A549 (cell line): ENCODE data around the gene PNMA1. TPM values are rescaled to one million over a fixed set of nuclear protein-coding genes. Genes with fewer than 3 reads are reported as not detected.

ENCODE experiments used
- ATAC-seq, 2 experiments: fragments of 200-7000 bp in 1 of 2; fragments of >200 bp in 1 of 2; cut with Nextera tagmentation in 1 of 2; cut with Tn5 transposase in 1 of 2; 3 replicates each; pipeline versions ENCODE4 v1.8.0 to v1.9.1; 2018 to 2020; ENCODE audit warnings: mild to moderate bottlenecking in 1 of 2, moderate library complexity in 1 of 2
- CTCF ChIA-PET: fragments of 300-600 bp; sonication (Branson Sonifier 250); formaldehyde crosslinking; extraction: SDS; loops from one replicate; lab custom pipeline; 2021; ENCODE audit warnings: antibody characterized with exemption, inconsistent platforms; lab: Yijun Ruan, JAX
- POLR2A ChIA-PET: fragments of 350-600 bp; formaldehyde crosslinking; extraction: SDS; loops from one replicate; lab custom pipeline; 2021; ENCODE audit warnings: antibody characterized with exemption, inconsistent platforms; lab: Yijun Ruan, JAX
- DNase-seq, 2 experiments: peaks; one replicate each; pipeline versions ENCODE4 v3.0.0 to v3.0.0-alpha.2; 2011 to 2016; ENCODE audit warnings: low read depth in 1 of 2, low spot score in 1 of 2
- FAIRE-seq: peaks from 2 replicates; lab custom pipeline; 2011; peaks lifted over from hg19 to GRCh38; lab: Jason Lieb, UNC
- H3K27ac ChIP-seq, 2 experiments: fragments of >200 bp; sonication (Bioruptor Twin); formaldehyde crosslinking; 3 replicates each; pipeline ENCODE4 v1.5.1; 2016 to 2017
- H3K4me1 ChIP-seq: fragments of >200 bp; sonication (Bioruptor Twin); formaldehyde crosslinking; 3 replicates; pipeline ENCODE4 v1.6.1; 2016
- H3K4me2 ChIP-seq: fragments of >200 bp; sonication (Bioruptor Twin); formaldehyde crosslinking; 3 replicates; pipeline ENCODE4 v1.6.1; 2016
- H3K4me3 ChIP-seq: fragments of >200 bp; sonication (Bioruptor Twin); formaldehyde crosslinking; 3 replicates; pipeline ENCODE4 v1.5.1; 2016
- H3K9me3 ChIP-seq: fragments of >200 bp; sonication (Bioruptor Twin); formaldehyde crosslinking; 3 replicates; pipeline ENCODE4 v1.6.1; 2016
- CEBPB ChIP-seq, 2 experiments: fragments of >200 bp in 1 of 2; sonication (Bioruptor Twin) in 1 of 2; formaldehyde crosslinking in 1 of 2; IDR thresholded peaks; 2 replicates each; pipeline ENCODE4 v1.6.1; 2012 to 2016
- EHF ChIP-seq: fragments of 250-450 bp; sonication (Bioruptor Pico); IDR thresholded peaks from 2 replicates; pipeline ENCODE4 v1.5.0; 2020; ENCODE audit warnings: mild to moderate bottlenecking
- FOXS1 ChIP-seq: fragments of 250-450 bp; sonication (Bioruptor Pico); IDR thresholded peaks from 2 replicates; pipeline ENCODE4 v1.5.0; 2020; ENCODE audit warnings: mild to moderate bottlenecking, moderate library complexity
- KDM1A ChIP-seq: fragments of 200-600 bp; sonication (generic); IDR thresholded peaks from 2 replicates; pipeline ENCODE4 v1.6.1; 2016; ENCODE audit warnings: low read depth, mild to moderate bottlenecking
- MAFK ChIP-seq: fragments of 450-650 bp; IDR thresholded peaks from 2 replicates; pipeline ENCODE4 v1.6.1; 2014; ENCODE audit not compliant: partially characterized antibody
- MAZ ChIP-seq: fragments of 150-350 bp; IDR thresholded peaks from 2 replicates; pipeline ENCODE4 v1.6.1; 2014; ENCODE audit warnings: antibody characterized with exemption, low read depth, low read length, borderline replicate concordance
- MYC ChIP-seq: IDR thresholded peaks from 2 replicates; pipeline ENCODE4 v1.6.1; 2012; ENCODE audit warnings: mild to moderate bottlenecking, inconsistent platforms, low read length, improper control_type of control experiment, borderline replicate concordance
- RARB ChIP-seq: fragments of 250-450 bp; sonication (Bioruptor Pico); IDR thresholded peaks from 2 replicates; pipeline ENCODE4 v1.8.0; 2021; ENCODE audit warnings: mild to moderate bottlenecking, moderate library complexity
- REST ChIP-seq: fragments of 200-600 bp; sonication (generic); IDR thresholded peaks from 2 replicates; pipeline ENCODE4 v1.6.1; 2016; ENCODE audit warnings: antibody characterized with exemption, mild to moderate bottlenecking, moderate library complexity
- RFX5 ChIP-seq: fragments of 450-650 bp; IDR thresholded peaks from 2 replicates; pipeline ENCODE4 v1.7.1; 2014; ENCODE audit warnings: antibody characterized with exemption, mild to moderate bottlenecking, moderate library complexity
- SMC3 ChIP-seq: fragments of >200 bp; sonication (Bioruptor Twin); formaldehyde crosslinking; IDR thresholded peaks from 3 replicates; pipeline ENCODE4 v1.6.1; 2018; ENCODE audit warnings: inconsistent platforms
- ZNF302 ChIP-seq: fragments of 250-450 bp; sonication (Bioruptor Pico); IDR thresholded peaks from 2 replicates; pipeline ENCODE4 v1.9.0; 2021; ENCODE audit warnings: inconsistent platforms, mild to moderate bottlenecking, moderate library complexity
- WGBS: methylation state at CpG from one replicate; pipeline ENCODE4 v1.1.6; 2017; ENCODE audit errors: missing lambda C conversion rate; 5-methylcytosine and 5-hydroxymethylcytosine counted together
- polyA plus RNA-seq, 4 experiments: library from polyadenylated mRNA; depleted of rRNA in 3 of 4; stranded (reverse); fragments of >200 nt; fragmentation: RNase III in 1 of 4; extraction: RNeasy Plus Mini Kit Qiagen cat#74134 plus additional on column Dnase treatment in 1 of 4; gene quantifications; 2 replicates in 3 of 4; 3 replicates in 1 of 4; pipeline ENCODE4 v1.2.3, GENCODE V29; 2011 to 2017
- TF ChIP-seq, protein P1 (sequence below): fragments of 450-650 bp; IDR thresholded peaks from 2 replicates; pipeline ENCODE4 v1.6.1; 2014; ENCODE audit warnings: antibody characterized with exemption
- TF ChIP-seq, protein P2 (sequence below): IDR thresholded peaks from 2 replicates; pipeline ENCODE4 v1.6.1; 2012
- TF ChIP-seq, protein P3 (sequence below): fragments of >200 bp; sonication (Bioruptor Twin); formaldehyde crosslinking; IDR thresholded peaks from 3 replicates; pipeline ENCODE4 v1.5.1; 2016

Gene PNMA1
- polyA plus RNA-seq, 2 of the 4 experiments (the other 2 are of a cell fraction) = 21.2 to 47.3 TPM

DNA sequence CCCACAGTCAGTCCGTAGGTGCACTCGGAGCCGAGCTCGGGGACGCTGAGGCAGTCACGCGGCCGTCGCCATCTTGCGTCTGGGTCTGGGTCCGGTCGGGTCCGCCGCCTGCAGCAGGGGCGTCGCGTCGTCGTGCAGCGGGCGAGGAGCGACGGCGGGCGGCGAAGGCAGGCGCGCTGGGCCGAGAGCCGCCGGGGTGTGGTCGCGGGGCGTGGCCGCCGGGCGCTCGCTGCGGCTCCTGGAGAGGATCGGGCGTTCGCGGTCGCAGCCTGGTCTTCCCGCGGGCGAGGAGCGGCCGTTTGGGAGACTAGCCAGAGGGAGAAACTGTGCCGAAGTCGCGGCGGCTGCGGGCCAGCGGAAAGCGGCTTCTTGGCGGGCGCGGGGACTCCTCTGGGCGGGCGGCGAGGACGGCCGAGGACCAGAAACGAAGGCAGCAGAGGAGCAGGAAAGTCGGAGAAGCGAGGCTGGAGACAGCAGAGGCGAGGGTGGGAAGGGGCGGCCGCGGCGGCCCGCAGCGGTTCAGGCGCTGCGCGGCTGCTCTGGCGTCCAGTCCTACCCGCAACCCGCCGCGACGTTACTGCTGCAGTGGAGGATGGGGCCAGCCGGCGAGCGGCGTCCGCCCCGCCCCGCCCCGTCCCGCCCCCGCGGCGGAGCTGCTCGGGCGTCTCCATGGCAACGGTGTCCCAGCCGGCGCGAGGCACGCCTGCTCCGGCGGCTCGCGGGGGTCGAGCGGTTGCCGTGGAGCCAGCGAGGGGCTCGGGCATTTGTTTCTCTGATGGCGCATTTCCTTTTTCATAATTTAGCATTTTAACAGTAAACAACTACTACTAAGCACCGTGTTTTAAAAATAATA lies at the start of gene PNMA1 (continued):
- TF ChIP-seq FOXS1 (CRISPR knock-in tag) (no peak), CEBPB (IDR thresholded peaks at IDR 0.05) (no peak), MYC (no peak), EHF (no peak), RFX5 (no peak), ZNF302 (no peak)
- TF ChIP-seq, protein P1, sequence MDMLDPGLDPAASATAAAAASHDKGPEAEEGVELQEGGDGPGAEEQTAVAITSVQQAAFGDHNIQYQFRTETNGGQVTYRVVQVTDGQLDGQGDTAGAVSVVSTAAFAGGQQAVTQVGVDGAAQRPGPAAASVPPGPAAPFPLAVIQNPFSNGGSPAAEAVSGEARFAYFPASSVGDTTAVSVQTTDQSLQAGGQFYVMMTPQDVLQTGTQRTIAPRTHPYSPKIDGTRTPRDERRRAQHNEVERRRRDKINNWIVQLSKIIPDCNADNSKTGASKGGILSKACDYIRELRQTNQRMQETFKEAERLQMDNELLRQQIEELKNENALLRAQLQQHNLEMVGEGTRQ = no peak; the same call in 1 of the 2 replicates

DNA sequence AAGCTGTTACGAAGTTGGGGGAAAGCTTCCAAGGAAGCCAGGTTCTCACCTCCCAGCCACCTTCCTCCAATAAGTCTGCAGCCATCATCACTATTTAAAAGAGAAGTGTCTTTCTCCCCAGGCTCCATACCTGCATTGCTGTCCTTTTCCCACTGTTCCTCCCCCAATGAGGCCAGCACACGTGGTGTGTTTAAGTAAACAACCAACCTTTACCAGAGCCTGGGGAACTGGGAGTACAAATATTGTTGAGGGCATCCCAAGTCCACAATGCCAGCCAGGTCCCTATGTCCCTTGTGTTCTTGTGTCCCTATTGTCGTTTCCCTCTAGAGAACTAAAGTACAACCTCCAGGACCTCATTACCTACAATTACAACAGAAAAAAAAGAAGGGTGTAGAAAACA lies 49.2 kb upstream of the PNMA1 start:
- WGBS = 10% methylated on average over 3 of the region's 3 CpGs
- CTCF ChIA-PET = interaction anchor here (0.6 to 2.4 kb wide), 4 partner anchors 9 to 171 kb away, joined by 4 to 9 read pairs (median 4); no protein-coding TSS in a partner anchor
- Histone ChIP-seq H3K4me2 (peak overlapping the region; percentile 34), H3K4me3 (no peak overlapping the region), H3K27ac (peak overlapping the region; percentile 88 to 99), H3K9me3 (no peaks in the 10 kb centered on the region), H3K4me1 (peaks cover 55% of the 10 kb centered on the region)
- POLR2A ChIA-PET = interaction anchor here (1.0 kb wide), 1 partner anchor 22 kb away, joined by 3 read pairs; no protein-coding TSS in a partner anchor
- no peak for ATAC-seq
- no peak for DNase-seq
- TF ChIP-seq, protein P2, sequence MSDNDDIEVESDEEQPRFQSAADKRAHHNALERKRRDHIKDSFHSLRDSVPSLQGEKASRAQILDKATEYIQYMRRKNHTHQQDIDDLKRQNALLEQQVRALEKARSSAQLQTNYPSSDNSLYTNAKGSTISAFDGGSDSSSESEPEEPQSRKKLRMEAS = peak; percentile 48; the same call in 1 of the 2 replicates
- no peak for TF ChIP-seq SMC3
- no peak for TF ChIP-seq REST
- TF ChIP-seq RARB (CRISPR knock-in tag) = no peak
- TF ChIP-seq, protein P3, sequence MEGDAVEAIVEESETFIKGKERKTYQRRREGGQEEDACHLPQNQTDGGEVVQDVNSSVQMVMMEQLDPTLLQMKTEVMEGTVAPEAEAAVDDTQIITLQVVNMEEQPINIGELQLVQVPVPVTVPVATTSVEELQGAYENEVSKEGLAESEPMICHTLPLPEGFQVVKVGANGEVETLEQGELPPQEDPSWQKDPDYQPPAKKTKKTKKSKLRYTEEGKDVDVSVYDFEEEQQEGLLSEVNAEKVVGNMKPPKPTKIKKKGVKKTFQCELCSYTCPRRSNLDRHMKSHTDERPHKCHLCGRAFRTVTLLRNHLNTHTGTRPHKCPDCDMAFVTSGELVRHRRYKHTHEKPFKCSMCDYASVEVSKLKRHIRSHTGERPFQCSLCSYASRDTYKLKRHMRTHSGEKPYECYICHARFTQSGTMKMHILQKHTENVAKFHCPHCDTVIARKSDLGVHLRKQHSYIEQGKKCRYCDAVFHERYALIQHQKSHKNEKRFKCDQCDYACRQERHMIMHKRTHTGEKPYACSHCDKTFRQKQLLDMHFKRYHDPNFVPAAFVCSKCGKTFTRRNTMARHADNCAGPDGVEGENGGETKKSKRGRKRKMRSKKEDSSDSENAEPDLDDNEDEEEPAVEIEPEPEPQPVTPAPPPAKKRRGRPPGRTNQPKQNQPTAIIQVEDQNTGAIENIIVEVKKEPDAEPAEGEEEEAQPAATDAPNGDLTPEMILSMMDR = no peak
- TF ChIP-seq, protein P1 = peak; percentile 53; the same call in 1 of the 2 replicates
- TF ChIP-seq KDM1A = no peak
- FAIRE-seq = no peak

DNA sequence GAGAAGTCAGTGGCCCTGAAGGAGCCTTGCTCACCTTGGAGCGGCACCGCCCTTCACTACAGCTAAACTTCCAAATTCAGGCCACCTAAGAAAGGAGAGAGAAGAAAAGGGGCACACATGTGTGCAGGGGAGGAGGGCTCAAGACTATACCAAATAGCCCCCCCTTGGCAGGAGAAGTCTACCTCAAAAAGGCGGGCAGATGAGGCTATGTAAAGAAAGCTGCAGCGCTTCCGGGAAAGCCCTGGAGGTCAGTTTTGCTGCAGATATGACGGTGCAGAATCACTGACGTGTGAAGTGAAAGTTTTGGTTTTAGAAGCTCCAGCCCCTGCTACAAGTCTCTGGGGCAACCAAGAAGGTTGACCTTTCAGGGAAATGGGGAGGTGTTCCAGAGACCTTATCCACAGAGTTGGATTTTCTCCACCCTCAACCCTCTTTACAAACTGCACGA lies 48.2 kb upstream of the PNMA1 start:
- ChIA-PET POLR2A (interaction anchor here (1.0 to 5.4 kb wide), 2 partner anchors 23 kb away, joined by 3 to 70 read pairs; no protein-coding TSS in a partner anchor), CTCF (interaction anchor here (0.8 to 7.0 kb wide), 5 partner anchors 10 to 84 kb away, joined by 3 to 73 read pairs (median 5); no protein-coding TSS in a partner anchor)
- FAIRE-seq (no peak), DNase-seq (peak in 1 of 2 experiments; percentile 51), ATAC-seq (no peak)
- Histone ChIP-seq H3K9me3 (no peaks in the 10 kb centered on the region), H3K27ac (peak overlapping the region; percentile 88 to 99), H3K4me2 (peak overlapping the region; percentile 34), H3K4me1 (peaks cover 65% of the 10 kb centered on the region), H3K4me3 (no peak overlapping the region)
- WGBS = 60% methylated on average over 8 of the region's 8 CpGs
- TF ChIP-seq RFX5 (no peak), MAZ (no peak), MAFK (peak; percentile 44)
